SH-SY5Y (cell line): Measurements from ENCODE around the gene SPX.

Experiments
- GATA2 ChIP-seq: IDR thresholded peaks from 2 replicates; pipeline ENCODE4 v1.6.1; 2011; ENCODE audit warnings: mild to moderate bottlenecking, low read depth, low read length
- GATA3 ChIP-seq: IDR thresholded peaks from 2 replicates; pipeline ENCODE4 v1.6.1; 2011; ENCODE audit warnings: low read depth, mild to moderate bottlenecking, low read length, moderate library complexity

DNA sequence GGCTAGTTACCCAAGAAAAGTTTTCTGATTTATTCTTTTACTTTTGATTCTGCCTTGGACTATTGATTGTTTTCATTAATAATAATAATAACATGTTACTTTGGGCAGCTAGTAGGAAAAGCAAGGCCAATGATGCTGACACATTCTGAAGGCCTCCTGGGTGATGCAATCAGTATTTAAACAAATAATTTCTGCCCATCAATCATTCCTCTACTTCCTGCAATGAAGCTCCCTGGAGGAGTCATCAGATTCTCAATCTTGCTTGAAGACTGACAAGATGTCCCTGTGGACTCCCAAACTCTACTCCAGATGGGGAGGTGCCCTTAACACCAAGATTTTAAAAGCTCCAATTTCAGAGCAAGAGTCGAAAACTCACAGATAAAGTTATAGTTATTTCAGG lies at the start of gene SPX:
- TF ChIP-seq GATA2 (no peak), GATA3 (no peak)
